GM19351 (cell line): Measurements from ENCODE around the gene BCAS1.

Experiments
- ATAC-seq: cut with Tn5 transposase; IDR thresholded peaks from one replicate; pipeline ENCODE4 v1.9.1; 2021; ENCODE audit warnings: mild to moderate bottlenecking, moderate library complexity; ENCODE audit not compliant: unreplicated experiment

Gene BCAS1

GRCh38 chr20:53896647-53897046, 173.7 kb downstream of the BCAS1 start:
- ATAC-seq: no peak

GRCh38 chr20:53896041-53896440, 174.4 kb downstream of the BCAS1 start:
- no peak for ATAC-seq

DNA sequence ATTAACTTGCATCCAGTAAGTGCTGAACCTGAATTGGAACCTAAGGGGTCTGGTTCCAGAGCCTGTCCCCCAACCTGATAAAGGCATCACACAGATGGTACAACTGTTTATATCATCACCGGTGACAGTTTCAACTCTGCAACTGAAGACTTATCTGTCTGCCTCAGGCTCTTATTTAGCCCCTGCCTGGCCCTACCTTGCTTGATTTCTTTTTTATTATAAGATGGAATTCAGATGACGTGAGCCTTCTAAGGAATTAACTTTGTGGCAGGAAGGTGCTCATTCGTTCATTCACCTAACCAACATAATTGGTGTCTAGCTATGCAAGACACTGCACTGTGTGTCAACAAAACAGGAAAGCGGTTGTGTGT, 175.0 kb downstream of the BCAS1 start:
- no peak for ATAC-seq

DNA sequence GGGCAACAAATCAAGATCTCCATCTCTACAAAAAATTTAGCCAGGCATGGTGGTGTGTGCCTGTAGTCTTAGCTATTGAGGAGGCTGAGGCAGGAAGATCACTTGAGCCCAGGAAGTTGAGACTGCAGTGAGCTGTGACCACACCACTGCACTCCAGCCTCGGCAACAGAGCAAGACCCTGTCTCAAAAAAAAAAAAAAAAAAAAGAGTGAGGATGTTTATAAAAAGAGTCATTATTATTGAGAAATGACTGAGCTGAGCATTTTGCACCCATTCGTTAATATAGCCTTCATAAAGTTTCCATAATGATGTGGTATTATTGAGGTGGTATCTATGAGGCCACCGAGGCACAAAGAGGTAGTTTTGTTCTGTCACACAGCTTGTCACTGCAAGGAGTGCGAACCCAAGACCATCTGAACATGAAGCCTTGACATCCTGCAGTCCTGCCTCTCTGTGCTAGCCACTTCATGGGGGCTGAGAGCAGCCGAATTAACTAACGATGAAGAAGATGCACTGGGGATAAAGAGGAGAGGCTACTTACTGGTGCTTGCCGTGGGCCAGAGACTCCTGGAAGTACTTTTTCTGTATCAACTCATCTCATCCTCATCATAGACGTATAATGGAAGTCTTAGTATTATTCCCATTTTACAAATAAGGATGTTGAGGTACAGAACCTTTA, 175.5 kb downstream of the BCAS1 start:
- ATAC-seq: no peak
